ENCODE data around the gene PCCA.

DNA sequence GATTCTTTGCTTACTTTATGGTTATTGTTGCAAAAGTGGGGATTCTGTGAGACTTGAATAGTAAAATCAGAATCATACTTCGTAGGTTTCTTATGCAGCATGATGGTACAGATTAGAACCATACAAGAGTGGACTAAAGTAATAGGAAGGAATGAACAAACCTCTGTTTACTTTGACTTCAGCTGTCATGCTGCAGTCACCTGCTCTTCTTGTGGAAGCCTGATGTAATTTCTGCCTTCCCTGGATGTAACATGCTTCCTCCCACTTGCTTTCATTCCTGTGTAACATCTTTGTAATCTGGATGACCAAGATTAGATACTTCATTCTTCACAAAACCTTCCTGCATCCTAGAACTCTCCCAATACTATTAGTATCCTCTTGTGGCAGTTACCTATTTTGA, 235.0 kb downstream of the PCCA start:
- TF ChIP-seq EZH2 (IDR thresholded peaks at IDR 0.05; ENCODE audit: low read depth) = no peak
- TF ChIP-seq, protein P1, sequence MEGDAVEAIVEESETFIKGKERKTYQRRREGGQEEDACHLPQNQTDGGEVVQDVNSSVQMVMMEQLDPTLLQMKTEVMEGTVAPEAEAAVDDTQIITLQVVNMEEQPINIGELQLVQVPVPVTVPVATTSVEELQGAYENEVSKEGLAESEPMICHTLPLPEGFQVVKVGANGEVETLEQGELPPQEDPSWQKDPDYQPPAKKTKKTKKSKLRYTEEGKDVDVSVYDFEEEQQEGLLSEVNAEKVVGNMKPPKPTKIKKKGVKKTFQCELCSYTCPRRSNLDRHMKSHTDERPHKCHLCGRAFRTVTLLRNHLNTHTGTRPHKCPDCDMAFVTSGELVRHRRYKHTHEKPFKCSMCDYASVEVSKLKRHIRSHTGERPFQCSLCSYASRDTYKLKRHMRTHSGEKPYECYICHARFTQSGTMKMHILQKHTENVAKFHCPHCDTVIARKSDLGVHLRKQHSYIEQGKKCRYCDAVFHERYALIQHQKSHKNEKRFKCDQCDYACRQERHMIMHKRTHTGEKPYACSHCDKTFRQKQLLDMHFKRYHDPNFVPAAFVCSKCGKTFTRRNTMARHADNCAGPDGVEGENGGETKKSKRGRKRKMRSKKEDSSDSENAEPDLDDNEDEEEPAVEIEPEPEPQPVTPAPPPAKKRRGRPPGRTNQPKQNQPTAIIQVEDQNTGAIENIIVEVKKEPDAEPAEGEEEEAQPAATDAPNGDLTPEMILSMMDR (conservative IDR thresholded peaks at IDR 0.05) = no peak

All from PC-9 (cell line).